ENCODE results near the gene ROBO1. TPM values are rescaled to one million over a fixed set of nuclear protein-coding genes. Genes with fewer than 3 reads are reported as not detected.

ROBO1 gene
- polyA plus RNA-seq, 1 experiment, result 33.9 TPM

GRCh38 chr3:78633626-78634025, 1134.2 kb downstream of the ROBO1 start:
- Histone ChIP-seq H3K27me3 (ENCODE audit: control insufficient read depth, insufficient read depth, low read length) (no peaks in the 10 kb centered on the region), H3K36me3 (ENCODE audit: control insufficient read depth, insufficient read depth, low read length) (no peaks in the 10 kb centered on the region; the same call in 1 of the 2 replicates), H3K4me3 (ENCODE audit: low read depth, low read length) (no peak overlapping the region)
- TF ChIP-seq CTCF (IDR thresholded peaks at IDR 0.05; ENCODE audit: insufficient read depth, low read depth, low read length), result no peak
- ChIA-PET POLR2A (no interaction called here), CTCF (interaction anchor here (1.2 kb wide), 1 partner anchor 11 kb away, joined by 4 read pairs; no protein-coding TSS in a partner anchor)
- no peak for DNase-seq (ENCODE audit: low read depth)

- DNase-seq (ENCODE audit: low read depth), result no peak
- CTCF ChIA-PET, result interaction anchor here (1.2 kb wide), 1 partner anchor 10 kb away, joined by 4 read pairs; no protein-coding TSS in a partner anchor
Measured at GRCh38 chr3:78632925-78633553, 1134.8 kb downstream of the ROBO1 start.

GRCh38 chr3:78629544-78629943, 1138.3 kb downstream of the ROBO1 start:
- H3K27me3 ChIP-seq (ENCODE audit: control insufficient read depth, insufficient read depth, low read length), result no peaks in the 10 kb centered on the region
- no peak overlapping the region for H3K4me3 ChIP-seq (ENCODE audit: low read depth, low read length)
- CTCF ChIA-PET, result interaction anchor here (0.7 to 1.3 kb wide), 3 partner anchors 15 to 593 kb away, joined by 3 to 4 read pairs (median 3); no protein-coding TSS in a partner anchor
- TF ChIP-seq CTCF (IDR thresholded peaks at IDR 0.05; ENCODE audit: insufficient read depth, low read depth, low read length), result no peak
- DNase-seq (ENCODE audit: low read depth), result no peak
- no peaks in the 10 kb centered on the region; the same call in none of the 2 replicates for H3K36me3 ChIP-seq (ENCODE audit: control insufficient read depth, insufficient read depth, low read length)
- POLR2A ChIA-PET, result no interaction called here

More at GRCh38 chr3:78632925-78633553, 1134.8 kb downstream of the ROBO1 start:
- H3K4me3 ChIP-seq (ENCODE audit: low read depth, low read length), result no peak overlapping the region
- TF ChIP-seq CTCF (IDR thresholded peaks at IDR 0.05; ENCODE audit: insufficient read depth, low read depth, low read length), result no peak
- POLR2A ChIA-PET, result no interaction called here
- no peaks in the 10 kb centered on the region for H3K27me3 ChIP-seq (ENCODE audit: control insufficient read depth, insufficient read depth, low read length)
- H3K36me3 ChIP-seq (ENCODE audit: control insufficient read depth, insufficient read depth, low read length), result no peaks in the 10 kb centered on the region; the same call in 1 of the 2 replicates

- Histone ChIP-seq H3K4me3 (ENCODE audit: low read depth, low read length) (no peak overlapping the region), H3K36me3 (ENCODE audit: control insufficient read depth, insufficient read depth, low read length) (peaks cover 2% of the 10 kb centered on the region), H3K27me3 (ENCODE audit: control insufficient read depth, insufficient read depth, low read length) (no peaks in the 10 kb centered on the region)
- CTCF ChIA-PET, result interaction anchor here (1.1 kb wide), 1 partner anchor 9 kb away, joined by 3 read pairs; no protein-coding TSS in a partner anchor
- no peak for DNase-seq (ENCODE audit: low read depth)
- TF ChIP-seq CTCF (IDR thresholded peaks at IDR 0.05; ENCODE audit: insufficient read depth, low read depth, low read length), result no peak
- POLR2A ChIA-PET, result no interaction called here
Measured at GRCh38 chr3:78621061-78621716, 1146.6 kb downstream of the ROBO1 start.

GRCh38 chr3:78614486-78614885, 1153.3 kb downstream of the ROBO1 start:
- Histone ChIP-seq H3K4me3 (ENCODE audit: low read depth, low read length) (no peak overlapping the region), H3K27me3 (ENCODE audit: control insufficient read depth, insufficient read depth, low read length) (no peaks in the 10 kb centered on the region), H3K36me3 (ENCODE audit: control insufficient read depth, insufficient read depth, low read length) (peaks cover 1% of the 10 kb centered on the region)
- TF ChIP-seq CTCF (IDR thresholded peaks at IDR 0.05; ENCODE audit: insufficient read depth, low read depth, low read length), result no peak
- POLR2A ChIA-PET, result interaction anchor here (0.6 to 0.7 kb wide), 2 partner anchors 8 to 379 kb away, joined by 4 read pairs; no protein-coding TSS in a partner anchor
- DNase-seq (ENCODE audit: low read depth), result no peak
- CTCF ChIA-PET, result interaction anchor here (0.7 kb wide), 1 partner anchor 399 kb away, joined by 3 read pairs; no protein-coding TSS in a partner anchor

Measured in BJ (cell line).